Astrocyte of the cerebellum (primary cell): ENCODE measurements around the gene BLNK.

Experiments used
- DNase-seq: peaks from one replicate; pipeline ENCODE4 v3.0.0-alpha.2; 2011; ENCODE audit warnings: low read depth
- H3K4me3 ChIP-seq: 2 replicates; pipeline ENCODE4 v1.5.1; 2011; ENCODE audit warnings: mild to moderate bottlenecking, low read depth, low read length, moderate library complexity
- CTCF ChIP-seq: IDR thresholded peaks from 2 replicates; pipeline ENCODE4 v1.5.1; 2012; ENCODE audit warnings: low read length, low read depth, moderate library complexity, mild to moderate bottlenecking; ENCODE audit errors: missing control alignments
- in situ Hi-C: cut with HindIII; loops from 2 replicates; pipeline ENCODE4 v1.10.0; 2017; ENCODE audit warnings: low sequenced_read_pairs

BLNK gene

GRCh38 chr10:96280859-96281258 is 9.5 kb upstream of the BLNK start:
- TF ChIP-seq CTCF: no peak
- in situ Hi-C loops: no loop called here
- DNase-seq: no peak
- no peak overlapping the region for H3K4me3 ChIP-seq

GRCh38 chr10:96279191-96279641 is 7.8 kb upstream of the BLNK start:
- no peak for TF ChIP-seq CTCF
- no peak overlapping the region for H3K4me3 ChIP-seq
- in situ Hi-C loops: no loop called here
- DNase-seq: no peak

- in situ Hi-C loops: no loop called here
- no peak overlapping the region for H3K4me3 ChIP-seq
- no peak for DNase-seq
- TF ChIP-seq CTCF: no peak
Observed at GRCh38 chr10:96276831-96277230, 5.5 kb upstream of the BLNK start.

- in situ Hi-C loops: no loop called here
- H3K4me3 ChIP-seq: no peak overlapping the region
- TF ChIP-seq CTCF: no peak
- DNase-seq: no peak
Observed at GRCh38 chr10:96276426-96276825, 5.1 kb upstream of the BLNK start.

GRCh38 chr10:96275685-96276418 is 4.5 kb upstream of the BLNK start:
- no peak for DNase-seq
- in situ Hi-C loops: no loop called here
- no peak overlapping the region for H3K4me3 ChIP-seq
- no peak for TF ChIP-seq CTCF

GRCh38 chr10:96272316-96273280 is 1.2 kb upstream of the BLNK start:
- H3K4me3 ChIP-seq: no peak overlapping the region
- no peak for TF ChIP-seq CTCF
- DNase-seq: no peak
- in situ Hi-C loops: no loop called here
